SJCRH30 (cell line): ENCODE measurements around the gene LPA. TPM values are rescaled to one million over a fixed set of nuclear protein-coding genes. Genes with fewer than 3 reads are reported as not detected.

Experiments used
- DNase-seq, 2 experiments: peaks; one replicate each; pipeline ENCODE4 v3.0.0-alpha.2; 2015 to 2020
- H3K27ac ChIP-seq: fragments of 250-450 bp; sonication (Bioruptor Pico); 2 replicates; pipeline ENCODE4 v1.5.1; 2020; ENCODE audit warnings: mild to moderate bottlenecking, moderate library complexity
- H3K27me3 ChIP-seq: fragments of 250-450 bp; sonication (Bioruptor Pico); 2 replicates; pipeline ENCODE4 v1.5.1; 2020; ENCODE audit warnings: mild to moderate bottlenecking, moderate library complexity
- H3K36me3 ChIP-seq: fragments of 250-450 bp; sonication (Bioruptor Pico); 2 replicates; pipeline ENCODE4 v1.5.1; 2020; ENCODE audit warnings: mild to moderate bottlenecking, moderate library complexity
- H3K4me1 ChIP-seq: fragments of 250-450 bp; sonication (Bioruptor Pico); 2 replicates; pipeline ENCODE4 v1.5.1; 2020; ENCODE audit warnings: mild to moderate bottlenecking, moderate library complexity
- H3K4me3 ChIP-seq: fragments of 250-450 bp; sonication (Bioruptor Pico); 2 replicates; pipeline ENCODE4 v1.5.1; 2020; ENCODE audit warnings: mild to moderate bottlenecking, moderate library complexity
- H3K9me3 ChIP-seq: fragments of 250-450 bp; sonication (Bioruptor Pico); replicated peaks from 2 replicates; pipeline ENCODE4 v1.5.1; 2020; ENCODE audit warnings: mild to moderate bottlenecking, moderate library complexity
- total RNA-seq: library from RNA; depleted of rRNA; stranded (reverse); fragments of >200 nt; shearing (Covaris generic); gene quantifications from 2 replicates; pipeline ENCODE4 v1.2.3, GENCODE V29; 2014; rRNA removed

The LPA gene
- total RNA-seq, 1 experiment from 2014 or later: not detected

- Histone ChIP-seq H3K9me3 (no peaks in the 10 kb centered on the region), H3K27ac (no peak overlapping the region), H3K36me3 (no peaks in the 10 kb centered on the region), H3K4me1 (no peaks in the 10 kb centered on the region), H3K27me3 (no peaks in the 10 kb centered on the region), H3K4me3 (no peak overlapping the region)
- no peak for DNase-seq
These were observed 153.0 kb downstream of the LPA start for GRCh38 chr6:160510976-160511617.

GRCh38 chr6:160510199-160510598, 153.9 kb downstream of the LPA start:
- no peaks in the 10 kb centered on the region for H3K4me1 ChIP-seq
- H3K27me3 ChIP-seq: no peaks in the 10 kb centered on the region
- H3K27ac ChIP-seq: no peak overlapping the region
- no peak for DNase-seq
- no peaks in the 10 kb centered on the region for H3K9me3 ChIP-seq
- H3K4me3 ChIP-seq: no peak overlapping the region
- no peaks in the 10 kb centered on the region for H3K36me3 ChIP-seq

- no peak overlapping the region for H3K27ac ChIP-seq
- H3K4me1 ChIP-seq: no peaks in the 10 kb centered on the region
- H3K27me3 ChIP-seq: no peaks in the 10 kb centered on the region
- no peaks in the 10 kb centered on the region for H3K36me3 ChIP-seq
- no peak for DNase-seq
- no peaks in the 10 kb centered on the region for H3K9me3 ChIP-seq
- no peak overlapping the region for H3K4me3 ChIP-seq
These were observed 154.5 kb downstream of the LPA start for GRCh38 chr6:160509610-160510009.

GRCh38 chr6:160508599-160508998, 155.5 kb downstream of the LPA start:
- no peak overlapping the region for H3K4me3 ChIP-seq
- H3K4me1 ChIP-seq: no peaks in the 10 kb centered on the region
- no peak overlapping the region for H3K27ac ChIP-seq
- no peaks in the 10 kb centered on the region for H3K27me3 ChIP-seq
- no peak for DNase-seq
- H3K36me3 ChIP-seq: no peaks in the 10 kb centered on the region
- H3K9me3 ChIP-seq: 0 out of 2 replicates have a peak, but pooled peaks cover 2% of the 10 kb centered on the region

GRCh38 chr6:160507420-160507819, 156.7 kb downstream of the LPA start:
- no peaks in the 10 kb centered on the region for H3K36me3 ChIP-seq
- DNase-seq: no peak
- 0 out of 2 replicates have a peak, but pooled peaks cover 5% of the 10 kb centered on the region for H3K9me3 ChIP-seq
- H3K27me3 ChIP-seq: no peaks in the 10 kb centered on the region
- no peak overlapping the region for H3K27ac ChIP-seq
- H3K4me3 ChIP-seq: no peak overlapping the region
- no peaks in the 10 kb centered on the region for H3K4me1 ChIP-seq

GRCh38 chr6:160505970-160506369, 158.1 kb downstream of the LPA start:
- H3K27ac ChIP-seq: no peak overlapping the region
- H3K4me1 ChIP-seq: no peaks in the 10 kb centered on the region
- H3K36me3 ChIP-seq: no peaks in the 10 kb centered on the region
- no peak overlapping the region for H3K4me3 ChIP-seq
- no peaks in the 10 kb centered on the region for H3K27me3 ChIP-seq
- no peak for DNase-seq
- 0 out of 2 replicates have a peak, but pooled peaks cover 5% of the 10 kb centered on the region for H3K9me3 ChIP-seq

- no peaks in the 10 kb centered on the region for H3K36me3 ChIP-seq
- H3K4me3 ChIP-seq: no peak overlapping the region
- H3K4me1 ChIP-seq: no peaks in the 10 kb centered on the region
These were observed 163.4 kb downstream of the LPA start for GRCh38 chr6:160500639-160501038.

GRCh38 chr6:160494576-160494975, 169.5 kb downstream of the LPA start:
- no peaks in the 10 kb centered on the region for H3K9me3 ChIP-seq
- no peaks in the 10 kb centered on the region for H3K4me1 ChIP-seq
- H3K36me3 ChIP-seq: no peaks in the 10 kb centered on the region
- no peak for DNase-seq
- peaks cover 3% of the 10 kb centered on the region; the same call in 1 of the 2 replicates for H3K27me3 ChIP-seq
- H3K27ac ChIP-seq: no peak overlapping the region
- no peak overlapping the region for H3K4me3 ChIP-seq

More at GRCh38 chr6:160500639-160501038, 163.4 kb downstream of the LPA start:
- H3K9me3 ChIP-seq: 0 out of 2 replicates have a peak, but pooled peaks cover 5% of the 10 kb centered on the region
- H3K27ac ChIP-seq: no peak overlapping the region
- no peak for DNase-seq
- H3K27me3 ChIP-seq: no peaks in the 10 kb centered on the region

GRCh38 chr6:160489091-160489490, 175.0 kb downstream of the LPA start:
- Histone ChIP-seq H3K36me3 (no peaks in the 10 kb centered on the region), H3K9me3 (no peaks in the 10 kb centered on the region), H3K4me1 (no peaks in the 10 kb centered on the region), H3K27me3 (peaks cover 3% of the 10 kb centered on the region; the same call in 1 of the 2 replicates), H3K27ac (no peak overlapping the region), H3K4me3 (no peak overlapping the region)
- no peak for DNase-seq

- no peak for DNase-seq
- Histone ChIP-seq H3K27ac (no peak overlapping the region), H3K27me3 (peaks cover 2% of the 10 kb centered on the region; the same call in 1 of the 2 replicates), H3K4me3 (no peak overlapping the region), H3K9me3 (no peaks in the 10 kb centered on the region), H3K4me1 (no peaks in the 10 kb centered on the region), H3K36me3 (no peaks in the 10 kb centered on the region)
These were observed 177.0 kb downstream of the LPA start for GRCh38 chr6:160487116-160487515.

Other genes starting within 250 kb of the LPA start
- gene PLG, start 38.0 kb upstream of the LPA start, total RNA-seq: 0.20 TPM in 1 of 2 replicates, not detected in the other